Adrenal gland (tissue), 12 donors: Measurements from ENCODE around the gene DPP9. TPM values are rescaled to one million over a fixed set of nuclear protein-coding genes. Genes with fewer than 3 reads are reported as not detected.

ENCODE experiments used
- DNase-seq, 7 donors: peaks; one replicate each; pipeline ENCODE4 v3.0.0-alpha.2; 2019 to 2020
- H3K27ac ChIP-seq, 5 donors: fragments of 200-600 bp; sonication (generic) in 4 of 5; 1 replicate in 3 of 5; 2 replicates in 2 of 5; pipeline versions ENCODE4 v1.5.1 to v1.8.0; 2016 to 2020; ENCODE audit warnings: mild to moderate bottlenecking in 1 of 5
- H3K27me3 ChIP-seq: fragments of 200-600 bp; 2 replicates; pipeline ENCODE4 v1.8.0; 2021
- H3K36me3 ChIP-seq, 2 donors: fragments of 200-600 bp; replicated peaks in 1 of 2; 1 replicate in 1 of 2; 2 replicates in 1 of 2; pipeline versions ENCODE4 v1.5.1 to v1.8.0; 2018 to 2022
- H3K4me1 ChIP-seq, 2 donors: fragments of 200-600 bp; replicated peaks in 1 of 2; 1 replicate in 1 of 2; 2 replicates in 1 of 2; pipeline versions ENCODE4 v1.5.1 to v1.8.0; 2018 to 2021
- H3K4me3 ChIP-seq, 4 donors: fragments of 200-600 bp; sonication (generic) in 3 of 4; one replicate each; pipeline ENCODE4 v1.5.1; 2016 to 2018
- H3K9me3 ChIP-seq, 3 donors: fragments of 200-600 bp; sonication (generic) in 1 of 3; replicated peaks in 1 of 3; 1 replicate in 2 of 3; 2 replicates in 1 of 3; pipeline versions ENCODE4 v1.5.1 to v1.8.0; 2016 to 2021
- POLR2A ChIP-seq, 2 donors: fragments of 450-650 bp; IDR thresholded peaks; one replicate each; pipeline ENCODE4 v1.6.1; 2017; ENCODE audit warnings: antibody characterized with exemption in 2 of 2, mild to moderate bottlenecking in 2 of 2, moderate library complexity in 1 of 2
- WGBS, 4 donors: extraction: QIAGEN DNeasy Blood & Tissue Kit in 2 of 4; methylation state at CpG; one replicate each; pipeline versions ENCODE4 v1.1.5 to v1.1.7; 2013 to 2017; 5-methylcytosine and 5-hydroxymethylcytosine counted together
- intact Hi-C, 2 donors: fragments of 100-400 bp; cut with DNase I; formaldehyde crosslinking; loops; one replicate each; pipeline versions ENCODE4 v1.14.1 to v1.15.0; 2022 to 2023
- polyA plus RNA-seq, 3 donors: library from polyadenylated mRNA; stranded (reverse); fragments of 200-250 nt in 2 of 3; fragments of 350-450 nt in 1 of 3; fragmentation: Illumina TruSeq in 1 of 3; extraction: RNeasy Lipid Tissue Mini Kit (QIAGEN cat#74804) in 1 of 3; gene quantifications; one replicate each; pipeline ENCODE4 v1.2.3, GENCODE V29; 2013 to 2014
- total RNA-seq, 9 donors: library from RNA; depleted of rRNA in 4 of 9; stranded (reverse); fragments of >200 nt in 4 of 9; fragments of 120-200 nt in 1 of 9; fragmentation: NEBNext Ultra II Directional in 1 of 9; extraction: Animal tissue kit (Norgen Biotek cat#: 25700) in 1 of 9; gene quantifications; one replicate each; pipeline versions ENCODE4 v1.1.0 to v1.2.4, GENCODE V29; 2013 to 2023
- TF ChIP-seq, protein P1 (sequence below), 6 experiments: fragments of 450-650 bp in 4 of 6; fragments of 200-600 bp in 2 of 6; sonication (generic) in 1 of 6; IDR thresholded peaks; 1 replicate in 5 of 6; 2 replicates in 1 of 6; pipeline versions ENCODE4 v1.5.1 to v1.8.0; 2016 to 2021; ENCODE audit warnings: antibody characterized with exemption in 6 of 6, mild to moderate bottlenecking in 2 of 6, moderate library complexity in 1 of 6
- donor health status: healthy with polysubstance abuse.
- donor health status: Bipolar disorder and iron deficiency.
- donor health status: DM: yes; HTN: yes; CAD: no.
- donor health status: DM: no; HTN: no; CAD: no.
- donor health status: DM: no; HTN: no; CAD: no.
- donor health status: DM: yes; HTN: yes; CAD: no.

DPP9 gene
- total and polyA plus RNA-seq, 12 donors = 9.5 to 117 (median 46.9) TPM

DNA sequence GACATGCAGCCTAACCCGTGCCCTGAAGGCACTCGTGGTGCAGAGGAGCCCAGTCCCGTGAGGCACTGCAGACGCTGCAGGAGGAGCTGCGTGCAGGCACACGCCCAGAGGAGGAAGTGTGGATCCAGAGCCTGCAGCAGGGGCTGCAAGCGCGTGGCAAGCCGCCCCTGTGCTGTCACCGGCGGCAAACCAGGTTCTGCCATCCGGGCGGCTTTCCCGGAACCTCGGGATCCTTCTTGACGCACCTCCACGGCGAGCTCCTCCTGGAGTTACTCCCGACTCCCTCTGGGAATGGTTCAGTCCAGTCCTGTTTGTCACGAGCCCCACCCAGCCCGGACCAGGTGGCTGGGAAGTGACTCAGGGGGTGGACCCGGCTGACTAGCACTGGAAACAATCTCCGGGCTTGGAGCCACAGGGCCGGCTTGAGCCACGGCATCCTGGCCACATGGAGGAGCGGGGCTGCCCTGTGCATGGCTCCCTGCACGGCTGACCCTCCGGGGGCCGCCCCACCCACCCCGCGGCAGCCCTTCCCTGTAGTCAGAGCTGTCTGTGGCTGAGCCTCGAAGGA is 10.2 kb downstream of the DPP9 start:
- intact Hi-C loops = no loop called here
- peak; percentile 75 to 94 (median 85) for DNase-seq
- H3K27ac ChIP-seq = peak overlapping the region in 3 of 5 donors; percentile 49 to 87 (median 66)
- no peak overlapping the region for H3K4me3 ChIP-seq
- no peaks in the 10 kb centered on the region for H3K27me3 ChIP-seq
- TF ChIP-seq, protein P1, sequence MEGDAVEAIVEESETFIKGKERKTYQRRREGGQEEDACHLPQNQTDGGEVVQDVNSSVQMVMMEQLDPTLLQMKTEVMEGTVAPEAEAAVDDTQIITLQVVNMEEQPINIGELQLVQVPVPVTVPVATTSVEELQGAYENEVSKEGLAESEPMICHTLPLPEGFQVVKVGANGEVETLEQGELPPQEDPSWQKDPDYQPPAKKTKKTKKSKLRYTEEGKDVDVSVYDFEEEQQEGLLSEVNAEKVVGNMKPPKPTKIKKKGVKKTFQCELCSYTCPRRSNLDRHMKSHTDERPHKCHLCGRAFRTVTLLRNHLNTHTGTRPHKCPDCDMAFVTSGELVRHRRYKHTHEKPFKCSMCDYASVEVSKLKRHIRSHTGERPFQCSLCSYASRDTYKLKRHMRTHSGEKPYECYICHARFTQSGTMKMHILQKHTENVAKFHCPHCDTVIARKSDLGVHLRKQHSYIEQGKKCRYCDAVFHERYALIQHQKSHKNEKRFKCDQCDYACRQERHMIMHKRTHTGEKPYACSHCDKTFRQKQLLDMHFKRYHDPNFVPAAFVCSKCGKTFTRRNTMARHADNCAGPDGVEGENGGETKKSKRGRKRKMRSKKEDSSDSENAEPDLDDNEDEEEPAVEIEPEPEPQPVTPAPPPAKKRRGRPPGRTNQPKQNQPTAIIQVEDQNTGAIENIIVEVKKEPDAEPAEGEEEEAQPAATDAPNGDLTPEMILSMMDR (IDR thresholded peaks at IDR 0.05) = no peak
- TF ChIP-seq POLR2A (IDR thresholded peaks at IDR 0.05) = peak in 1 of 2 donors; percentile 51
- H3K4me1 ChIP-seq = peaks cover 10% of the 10 kb centered on the region in 2 donors
- peaks cover 0 to 77% of the 10 kb centered on the region in 2 donors for H3K36me3 ChIP-seq
- 73 to 84% (median 81%) methylated on average over 9 to 32 of the region's 32 CpGs for WGBS, 4 donors
- no peaks in the 10 kb centered on the region for H3K9me3 ChIP-seq

- TF ChIP-seq, protein P1 (IDR thresholded peaks at IDR 0.05) = no peak
- no peak for TF ChIP-seq POLR2A (IDR thresholded peaks at IDR 0.05)
- Histone ChIP-seq H3K4me3 (no peak overlapping the region), H3K27ac (peak overlapping the region in 3 of 5 donors; percentile 49 to 87 (median 66)), H3K27me3 (no peaks in the 10 kb centered on the region), H3K4me1 (peaks cover 10 to 11% of the 10 kb centered on the region in 2 donors), H3K9me3 (no peaks in the 10 kb centered on the region), H3K36me3 (peaks cover 0 to 70% of the 10 kb centered on the region in 2 donors)
- intact Hi-C loops = no loop called here
- DNase-seq = no peak
- WGBS, 4 donors = 91 to 95% (median 93%) methylated on average over 10 to 14 of the region's 14 CpGs
Measured at GRCh38 chr19:4712771-4713170, 10.9 kb downstream of the DPP9 start.

DNA sequence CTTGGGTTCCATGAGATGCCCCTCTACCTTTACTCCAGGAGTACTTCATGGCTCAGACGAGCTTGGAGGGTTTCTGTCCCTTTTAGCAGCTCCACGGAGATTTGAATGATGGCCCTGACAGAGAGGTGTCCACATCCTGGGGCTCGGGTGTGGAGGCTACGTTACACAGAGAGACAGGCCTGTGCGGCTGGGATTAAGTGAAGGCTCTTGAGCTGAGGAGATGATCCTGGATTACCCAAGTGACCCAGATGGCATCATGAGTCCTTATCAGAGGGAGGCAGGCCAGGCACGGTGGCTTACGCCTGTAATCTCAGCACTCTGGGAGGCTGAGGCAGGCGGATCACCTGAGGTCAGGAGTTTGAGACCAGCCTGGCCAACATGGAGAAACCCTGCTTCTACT is 12.4 kb downstream of the DPP9 start:
- 85 to 100% (median 86%) methylated on average over 3 to 8 of the region's 8 CpGs for WGBS, 4 donors
- Histone ChIP-seq H3K9me3 (no peaks in the 10 kb centered on the region), H3K27me3 (no peaks in the 10 kb centered on the region), H3K4me1 (peaks cover 10 to 17% of the 10 kb centered on the region in 2 donors), H3K27ac (no peak overlapping the region), H3K4me3 (no peak overlapping the region), H3K36me3 (peaks cover 0 to 57% of the 10 kb centered on the region in 2 donors)
- TF ChIP-seq, protein P1 (IDR thresholded peaks at IDR 0.05) = no peak
- TF ChIP-seq POLR2A (IDR thresholded peaks at IDR 0.05) = no peak
- no peak for DNase-seq
- intact Hi-C loops = no loop called here

DNA sequence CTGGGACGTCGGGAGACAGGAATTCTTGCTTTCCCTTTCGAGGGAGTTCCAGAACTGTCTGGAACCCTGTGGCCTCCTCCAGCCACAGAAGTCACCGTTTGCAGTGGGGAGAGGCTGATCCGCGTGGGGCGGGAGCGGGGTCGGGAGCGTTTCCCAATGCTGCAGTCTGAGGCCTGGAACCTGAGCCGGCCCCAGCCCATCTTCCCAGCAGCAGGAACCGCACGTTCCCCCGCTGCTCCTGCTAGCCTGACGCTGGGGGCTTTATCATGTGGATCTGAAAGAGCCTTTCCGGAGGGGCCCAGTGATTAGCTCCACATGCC is 13.4 kb downstream of the DPP9 start:
- intact Hi-C loops = no loop called here
- Histone ChIP-seq H3K27ac (peak overlapping the region in 3 of 5 donors; percentile 11 to 72 (median 71)), H3K36me3 (peaks cover 0 to 53% of the 10 kb centered on the region in 2 donors), H3K9me3 (no peaks in the 10 kb centered on the region), H3K27me3 (no peaks in the 10 kb centered on the region), H3K4me1 (peaks cover 10 to 17% of the 10 kb centered on the region in 2 donors), H3K4me3 (no peak overlapping the region)
- TF ChIP-seq, protein P1 (IDR thresholded peaks at IDR 0.05) = no peak
- no peak for TF ChIP-seq POLR2A (IDR thresholded peaks at IDR 0.05)
- 91 to 97% (median 91%) methylated on average over 12 to 16 of the region's 16 CpGs for WGBS, 4 donors
- DNase-seq = no peak
